Smooth muscle cell (in vitro differentiated cells): ENCODE results near the gene CMTM6. TPM values are rescaled to one million over a fixed set of nuclear protein-coding genes. Genes with fewer than 3 reads are reported as not detected.
"Not testable (repeated sequence)": the region's sequence is repeated elsewhere in the genome, so short reads cannot be mapped to it uniquely, and the experiment has no call there.

Experiments used
- DNase-seq: peaks from one replicate; lab custom pipeline; 2025; ENCODE audit not compliant: unreplicated experiment; lab: John Stamatoyannopoulos, UW
- H2AFZ ChIP-seq: fragments of 200-600 bp; sonication (generic); 2 replicates; pipeline ENCODE4 v1.6.0; 2016; ENCODE audit warnings: antibody characterized with exemption, low read depth, mild to moderate bottlenecking
- H3F3A ChIP-seq: fragments of 200-600 bp; sonication (generic); 2 replicates; pipeline ENCODE4 v1.6.0; 2017; ENCODE audit warnings: antibody characterized with exemption, low read depth
- H3K27ac ChIP-seq: fragments of 200-600 bp; sonication (generic); 2 replicates; pipeline ENCODE4 v1.5.1; 2016; ENCODE audit warnings: low read depth, mild to moderate bottlenecking
- H3K27me3 ChIP-seq: fragments of 200-600 bp; sonication (generic); 2 replicates; pipeline ENCODE4 v1.6.1; 2016; ENCODE audit warnings: low read depth, mild to moderate bottlenecking
- H3K36me3 ChIP-seq: fragments of 200-600 bp; sonication (generic); 2 replicates; pipeline ENCODE4 v1.5.1; 2016; ENCODE audit warnings: low read depth
- H3K4me1 ChIP-seq: fragments of 200-600 bp; sonication (generic); 2 replicates; pipeline ENCODE4 v1.5.1; 2016; ENCODE audit warnings: low read depth
- H3K4me2 ChIP-seq: fragments of 200-600 bp; sonication (generic); 2 replicates; pipeline ENCODE4 v1.6.0; 2016; ENCODE audit warnings: mild to moderate bottlenecking
- H3K4me3 ChIP-seq: fragments of 200-600 bp; sonication (generic); 2 replicates; pipeline ENCODE4 v1.5.1; 2016; ENCODE audit warnings: mild to moderate bottlenecking
- H3K79me2 ChIP-seq: fragments of 200-600 bp; sonication (generic); 2 replicates; pipeline ENCODE4 v1.6.0; 2016; ENCODE audit warnings: low read depth, mild to moderate bottlenecking
- H3K9ac ChIP-seq: fragments of 200-600 bp; sonication (generic); 2 replicates; pipeline ENCODE4 v1.6.0; 2016; ENCODE audit warnings: low read depth
- H3K9me3 ChIP-seq: fragments of 200-600 bp; sonication (generic); replicated peaks from 2 replicates; pipeline ENCODE4 v1.5.1; 2016; ENCODE audit warnings: low read depth
- H4K20me1 ChIP-seq: fragments of 200-600 bp; sonication (generic); 2 replicates; pipeline ENCODE4 v1.6.0; 2016; ENCODE audit warnings: low read depth
- WGBS: methylation state at CpG from one replicate; pipeline ENCODE4 v1.1.7; 2016; ENCODE audit warnings: low lambda C conversion rate; 5-methylcytosine and 5-hydroxymethylcytosine counted together
- polyA plus RNA-seq: library from polyadenylated mRNA; unstranded; fragments of >200 nt; fragmentation: Nextera tagmentation; extraction: Ambion mirVana; gene quantifications from 2 replicates; pipeline ENCODE4 v1.2.1, GENCODE V29; 2016
- total RNA-seq: library from RNA; depleted of rRNA; stranded (reverse); fragments of >200 nt; gene quantifications from 2 replicates; pipeline ENCODE4 v1.2.3, GENCODE V29; 2014
- TF ChIP-seq, protein P1 (sequence below): fragments of 200-600 bp; sonication (generic); IDR thresholded peaks from 2 replicates; pipeline ENCODE4 v1.5.1; 2017; ENCODE audit warnings: borderline replicate concordance, mild to moderate bottlenecking, antibody characterized with exemption; ENCODE audit not compliant: insufficient read depth, poor library complexity, severe bottlenecking

The CMTM6 gene
- total and polyA plus RNA-seq, 2 experiments from 2014 or later: 110 to 148 TPM

DNA sequence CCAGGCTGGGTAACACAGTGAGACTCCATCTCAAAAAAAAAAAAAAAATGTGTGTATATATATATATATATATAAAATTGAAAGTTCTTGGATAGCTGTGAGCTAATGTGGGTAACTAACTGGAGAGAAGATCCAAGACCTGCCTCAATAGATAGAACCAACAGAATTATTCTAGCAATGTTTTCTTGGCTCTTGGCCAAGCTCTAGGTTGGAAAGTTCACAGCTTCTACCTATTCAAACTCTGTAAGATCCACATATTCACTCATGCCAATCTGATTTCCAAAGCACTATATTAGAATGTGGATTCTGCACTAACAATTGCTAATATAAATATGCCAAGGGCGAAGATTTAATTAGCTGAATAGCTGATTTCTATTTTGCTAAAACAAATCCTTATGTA, 29.8 kb upstream of the CMTM6 start:
- H3K36me3 ChIP-seq: peaks cover 16% of the 10 kb centered on the region
- H3K4me2 ChIP-seq: no peak overlapping the region
- H3K4me1 ChIP-seq: no peaks in the 10 kb centered on the region
- H2AFZ ChIP-seq: no peak overlapping the region
- H4K20me1 ChIP-seq: peaks cover 4% of the 10 kb centered on the region
- H3F3A ChIP-seq: no peaks in the 10 kb centered on the region
- no peak overlapping the region for H3K4me3 ChIP-seq
- no peak for DNase-seq
- no peaks in the 10 kb centered on the region for H3K9me3 ChIP-seq
- H3K27ac ChIP-seq: no peak overlapping the region
- WGBS: 96% methylated on average over 1 of the region's 1 CpG
- no peaks in the 10 kb centered on the region for H3K79me2 ChIP-seq
- H3K9ac ChIP-seq: no peak overlapping the region
- TF ChIP-seq, protein P1, sequence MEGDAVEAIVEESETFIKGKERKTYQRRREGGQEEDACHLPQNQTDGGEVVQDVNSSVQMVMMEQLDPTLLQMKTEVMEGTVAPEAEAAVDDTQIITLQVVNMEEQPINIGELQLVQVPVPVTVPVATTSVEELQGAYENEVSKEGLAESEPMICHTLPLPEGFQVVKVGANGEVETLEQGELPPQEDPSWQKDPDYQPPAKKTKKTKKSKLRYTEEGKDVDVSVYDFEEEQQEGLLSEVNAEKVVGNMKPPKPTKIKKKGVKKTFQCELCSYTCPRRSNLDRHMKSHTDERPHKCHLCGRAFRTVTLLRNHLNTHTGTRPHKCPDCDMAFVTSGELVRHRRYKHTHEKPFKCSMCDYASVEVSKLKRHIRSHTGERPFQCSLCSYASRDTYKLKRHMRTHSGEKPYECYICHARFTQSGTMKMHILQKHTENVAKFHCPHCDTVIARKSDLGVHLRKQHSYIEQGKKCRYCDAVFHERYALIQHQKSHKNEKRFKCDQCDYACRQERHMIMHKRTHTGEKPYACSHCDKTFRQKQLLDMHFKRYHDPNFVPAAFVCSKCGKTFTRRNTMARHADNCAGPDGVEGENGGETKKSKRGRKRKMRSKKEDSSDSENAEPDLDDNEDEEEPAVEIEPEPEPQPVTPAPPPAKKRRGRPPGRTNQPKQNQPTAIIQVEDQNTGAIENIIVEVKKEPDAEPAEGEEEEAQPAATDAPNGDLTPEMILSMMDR: no peak
- H3K27me3 ChIP-seq: no peaks in the 10 kb centered on the region

DNA sequence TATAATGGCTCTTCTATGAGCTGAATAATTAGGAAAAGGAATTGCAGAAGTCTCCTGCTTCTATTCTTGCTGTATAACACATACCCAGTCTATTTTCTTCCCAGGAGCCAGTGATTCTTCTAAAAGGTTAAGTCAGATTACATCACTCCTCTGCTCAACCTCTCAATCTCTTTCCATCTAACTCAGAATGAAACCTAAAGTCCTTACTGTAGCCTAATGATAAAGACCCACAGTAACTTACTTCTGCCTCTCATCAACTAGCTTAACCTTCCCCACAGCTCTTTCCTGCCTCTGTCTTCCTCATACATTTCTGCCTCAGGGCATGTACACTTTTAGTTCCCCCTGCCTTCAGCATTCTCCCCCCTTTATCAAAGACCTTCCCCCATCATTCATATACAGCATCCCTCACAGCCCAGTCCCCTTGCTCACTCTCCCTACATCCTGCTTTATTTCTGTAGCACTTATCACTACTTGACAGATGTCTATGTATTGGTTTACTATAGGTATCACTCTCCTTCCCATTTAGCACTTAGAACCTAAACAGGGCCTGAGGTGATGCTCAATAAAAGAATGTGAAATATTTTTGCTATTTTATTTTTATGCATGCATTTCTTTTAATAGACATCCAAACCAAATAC, 28.5 kb upstream of the CMTM6 start:
- Histone ChIP-seq H3K9me3 (no peaks in the 10 kb centered on the region), H3F3A (no peaks in the 10 kb centered on the region), H3K36me3 (peaks cover 25% of the 10 kb centered on the region), H3K79me2 (no peaks in the 10 kb centered on the region), H3K4me3 (no peak overlapping the region), H3K9ac (no peak overlapping the region), H2AFZ (no peak overlapping the region), H3K4me2 (no peak overlapping the region), H3K27ac (no peak overlapping the region), H3K4me1 (no peaks in the 10 kb centered on the region), H4K20me1 (no peaks in the 10 kb centered on the region), H3K27me3 (no peaks in the 10 kb centered on the region)
- no peak for DNase-seq
- TF ChIP-seq, protein P1: no peak

DNA sequence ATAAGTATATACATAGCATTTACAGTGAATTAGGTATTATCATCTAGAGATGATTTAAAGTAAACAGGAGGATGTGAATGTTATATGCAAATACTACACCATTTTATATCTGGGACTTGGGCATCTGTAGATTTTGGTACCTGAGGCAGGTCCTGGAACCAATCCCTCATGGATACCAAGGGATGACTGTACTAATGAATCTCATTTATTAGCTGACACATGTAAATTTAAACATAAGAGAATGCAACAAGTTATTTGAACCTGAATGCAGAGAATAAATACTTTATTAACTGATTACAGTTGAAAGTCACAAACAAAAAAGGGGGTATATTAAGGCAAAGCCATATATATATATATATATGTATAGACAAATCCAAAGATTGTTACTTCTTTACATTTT, 23.1 kb upstream of the CMTM6 start:
- TF ChIP-seq, protein P1: no peak
- Histone ChIP-seq H3K36me3 (peaks cover 30% of the 10 kb centered on the region), H3K4me1 (no peaks in the 10 kb centered on the region), H3K79me2 (no peaks in the 10 kb centered on the region), H3K4me3 (no peak overlapping the region), H2AFZ (no peak overlapping the region), H4K20me1 (no peaks in the 10 kb centered on the region), H3K27ac (no peak overlapping the region), H3K9ac (no peak overlapping the region), H3K4me2 (no peak overlapping the region), H3F3A (no peaks in the 10 kb centered on the region), H3K9me3 (no peaks in the 10 kb centered on the region), H3K27me3 (no peaks in the 10 kb centered on the region)
- no peak for DNase-seq

DNA sequence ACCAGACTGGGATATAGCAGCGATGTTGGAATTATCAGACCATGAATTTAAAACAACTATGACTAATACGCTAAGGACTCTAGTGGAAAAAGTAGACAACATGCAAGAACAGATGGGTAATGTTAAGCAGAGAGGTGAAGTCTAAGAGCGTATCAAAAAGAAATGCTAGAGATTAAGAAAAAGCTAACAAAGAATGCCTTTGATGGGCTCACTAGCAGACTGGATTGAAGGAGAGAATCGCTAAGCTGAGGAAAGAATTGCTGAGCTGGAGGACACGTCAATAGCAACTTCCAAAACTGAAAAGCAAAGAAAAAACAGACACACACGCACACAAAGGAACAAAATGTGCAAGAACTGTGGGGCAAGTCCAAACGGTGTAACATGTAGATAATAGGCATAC, 20.0 kb upstream of the CMTM6 start:
- no peaks in the 10 kb centered on the region for H3K4me1 ChIP-seq
- no peaks in the 10 kb centered on the region for H3F3A ChIP-seq
- DNase-seq: no peak
- H3K4me3 ChIP-seq: no peak overlapping the region
- no peaks in the 10 kb centered on the region for H3K79me2 ChIP-seq
- H3K27ac ChIP-seq: peak overlapping the region; percentile 76
- peak overlapping the region; percentile 52 for H3K4me2 ChIP-seq
- H2AFZ ChIP-seq: no peak overlapping the region
- TF ChIP-seq, protein P1: no peak
- H3K9ac ChIP-seq: no peak overlapping the region
- H3K36me3 ChIP-seq: peaks cover 17% of the 10 kb centered on the region
- H4K20me1 ChIP-seq: no peaks in the 10 kb centered on the region
- WGBS: 28% methylated on average over 7 of the region's 7 CpGs
- H3K9me3 ChIP-seq: no peaks in the 10 kb centered on the region
- H3K27me3 ChIP-seq: no peaks in the 10 kb centered on the region

DNA sequence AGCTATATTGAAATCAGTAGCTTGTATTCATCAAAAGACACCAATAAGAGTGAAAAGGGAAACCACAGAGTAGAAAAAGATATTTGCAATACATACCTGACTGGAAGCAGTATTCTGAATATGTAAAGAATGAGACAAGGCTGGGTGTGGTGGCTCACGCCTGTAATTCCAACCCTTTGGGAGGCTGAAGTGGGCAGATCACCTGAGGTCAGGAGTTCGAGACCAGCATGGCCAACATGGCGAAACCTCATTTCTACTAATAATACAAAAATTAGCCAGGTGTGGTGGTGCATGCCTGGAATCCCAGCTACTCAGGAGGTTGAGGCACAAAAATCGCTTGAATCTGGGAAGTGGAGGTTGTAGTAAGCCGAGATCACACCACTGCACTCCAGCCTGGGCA, 16.3 kb upstream of the CMTM6 start:
- H4K20me1 ChIP-seq, H3K4me2 ChIP-seq, H3K4me3 ChIP-seq, H2AFZ ChIP-seq, H3K27me3 ChIP-seq, H3F3A ChIP-seq, H3K27ac ChIP-seq, DNase-seq, H3K36me3 ChIP-seq, H3K79me2 ChIP-seq, H3K4me1 ChIP-seq, H3K9ac ChIP-seq, H3K9me3 ChIP-seq: not testable (repeated sequence)
- 99% methylated on average over 5 of the region's 5 CpGs for WGBS

GRCh38 chr3:32516751-32517150, 14.1 kb upstream of the CMTM6 start:
- not testable (repeated sequence) for H3K27ac ChIP-seq, H3K9ac ChIP-seq, H3K36me3 ChIP-seq, H3K27me3 ChIP-seq, DNase-seq, H3K9me3 ChIP-seq, H3K4me2 ChIP-seq, H3F3A ChIP-seq, H3K79me2 ChIP-seq, H4K20me1 ChIP-seq, H2AFZ ChIP-seq, H3K4me1 ChIP-seq, H3K4me3 ChIP-seq
- 94% methylated on average over 9 of the region's 9 CpGs for WGBS
